Esophagus squamous epithelium (tissue), 5 donors: ENCODE data around the gene VTN. TPM values are rescaled to one million over a fixed set of nuclear protein-coding genes. Genes with fewer than 3 reads are reported as not detected.
"Not testable (repeated sequence)": the region's sequence is repeated elsewhere in the genome, so short reads cannot be mapped to it uniquely, and the experiment has no call there.

Experiments
- DNase-seq: peaks from one replicate; lab custom pipeline; 2025; lab: John Stamatoyannopoulos, UW
- H3K27ac ChIP-seq, 4 donors: fragments of 200-600 bp; sonication (generic); one replicate each; pipeline ENCODE4 v1.5.1; 2016 to 2019; ENCODE audit warnings: mild to moderate bottlenecking in 1 of 4
- H3K27me3 ChIP-seq, 4 donors: fragments of 200-600 bp; sonication (generic); 1 replicate in 3 of 4; 2 replicates in 1 of 4; pipeline versions ENCODE4 v1.5.1 to v1.6.0; 2017 to 2021; ENCODE audit warnings: antibody characterized with exemption in 1 of 4
- H3K36me3 ChIP-seq, 3 donors: fragments of 200-600 bp; sonication (generic); one replicate each; pipeline ENCODE4 v1.5.1; 2016 to 2019
- H3K4me1 ChIP-seq, 3 donors: fragments of 200-600 bp; sonication (generic); one replicate each; pipeline ENCODE4 v1.5.1; 2017 to 2019
- H3K4me3 ChIP-seq, 4 donors: fragments of 200-600 bp; sonication (generic); 1 replicate in 3 of 4; 2 replicates in 1 of 4; pipeline ENCODE4 v1.5.1; 2016 to 2019; ENCODE audit warnings: mild to moderate bottlenecking in 2 of 4, moderate library complexity in 1 of 4
- H3K9me3 ChIP-seq, 3 donors: fragments of 200-600 bp; sonication (generic); one replicate each; pipeline ENCODE4 v1.5.1; 2016 to 2019
- POLR2A ChIP-seq, 4 donors: fragments of 450-650 bp; IDR thresholded peaks; one replicate each; pipeline ENCODE4 v1.6.1; 2017; ENCODE audit warnings: antibody characterized with exemption in 4 of 4, mild to moderate bottlenecking in 4 of 4, moderate library complexity in 3 of 4
- WGBS, 2 donors: methylation state at CpG; one replicate each; pipeline ENCODE4 v1.1.5; 2018; 5-methylcytosine and 5-hydroxymethylcytosine counted together
- intact Hi-C: fragments of 100-400 bp; cut with DNase I; formaldehyde crosslinking; loops from one replicate; pipeline ENCODE4 v1.15.0; 2022
- total RNA-seq, 4 donors: library from RNA; depleted of rRNA; stranded (reverse); fragments of >200 nt; gene quantifications; one replicate each; pipeline ENCODE4 v1.1.0, GENCODE V29; 2016
- TF ChIP-seq, protein P1 (sequence below), 6 experiments: fragments of 450-650 bp in 4 of 6; fragments of 200-600 bp in 2 of 6; sonication (generic) in 2 of 6; IDR thresholded peaks; one replicate each; pipeline ENCODE4 v1.5.1; 2016 to 2019; ENCODE audit warnings: antibody characterized with exemption in 6 of 6, mild to moderate bottlenecking in 4 of 6, moderate library complexity in 4 of 6
- donor health status: DM: yes; HTN: yes; CAD: no.

Gene VTN
- total RNA-seq, 4 donors from 2014 or later, result 0.19 TPM; not detected in 3

DNA sequence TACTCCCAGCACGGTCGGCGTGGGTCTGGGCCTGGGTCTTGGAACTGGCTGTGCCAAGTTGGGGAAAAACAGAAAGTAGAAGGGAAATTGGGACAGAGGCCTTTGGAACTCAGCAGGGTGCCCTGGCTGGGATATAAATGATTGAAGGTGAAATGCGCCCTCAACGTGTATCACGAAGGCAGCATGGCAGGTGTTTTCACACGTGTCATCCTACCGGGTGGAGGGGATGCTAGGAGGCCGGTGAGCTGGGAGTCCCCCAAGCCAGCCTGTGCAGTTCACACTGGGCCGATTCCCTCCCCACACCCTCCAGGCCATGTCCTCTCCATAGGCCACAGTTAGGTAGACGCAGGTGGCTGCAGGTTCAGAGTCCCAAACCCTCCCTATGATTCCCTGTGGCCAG lies 28.6 kb downstream of the VTN start:
- 91 to 92% methylated on average over 4 to 10 of the region's 11 CpGs for WGBS, 2 donors
- Histone ChIP-seq H3K9me3 (no peaks in the 10 kb centered on the region), H3K4me1 (peaks cover 13 to 51% (median 29%) of the 10 kb centered on the region in 3 donors), H3K4me3 (no peak overlapping the region), H3K27ac (no peak overlapping the region), H3K36me3 (peaks cover 28 to 71% (median 58%) of the 10 kb centered on the region in 3 donors), H3K27me3 (no peaks in the 10 kb centered on the region)
- intact Hi-C loops, result no loop called here
- DNase-seq, result no peak
- TF ChIP-seq, protein P1, sequence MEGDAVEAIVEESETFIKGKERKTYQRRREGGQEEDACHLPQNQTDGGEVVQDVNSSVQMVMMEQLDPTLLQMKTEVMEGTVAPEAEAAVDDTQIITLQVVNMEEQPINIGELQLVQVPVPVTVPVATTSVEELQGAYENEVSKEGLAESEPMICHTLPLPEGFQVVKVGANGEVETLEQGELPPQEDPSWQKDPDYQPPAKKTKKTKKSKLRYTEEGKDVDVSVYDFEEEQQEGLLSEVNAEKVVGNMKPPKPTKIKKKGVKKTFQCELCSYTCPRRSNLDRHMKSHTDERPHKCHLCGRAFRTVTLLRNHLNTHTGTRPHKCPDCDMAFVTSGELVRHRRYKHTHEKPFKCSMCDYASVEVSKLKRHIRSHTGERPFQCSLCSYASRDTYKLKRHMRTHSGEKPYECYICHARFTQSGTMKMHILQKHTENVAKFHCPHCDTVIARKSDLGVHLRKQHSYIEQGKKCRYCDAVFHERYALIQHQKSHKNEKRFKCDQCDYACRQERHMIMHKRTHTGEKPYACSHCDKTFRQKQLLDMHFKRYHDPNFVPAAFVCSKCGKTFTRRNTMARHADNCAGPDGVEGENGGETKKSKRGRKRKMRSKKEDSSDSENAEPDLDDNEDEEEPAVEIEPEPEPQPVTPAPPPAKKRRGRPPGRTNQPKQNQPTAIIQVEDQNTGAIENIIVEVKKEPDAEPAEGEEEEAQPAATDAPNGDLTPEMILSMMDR (IDR thresholded peaks at IDR 0.05), result no peak
- TF ChIP-seq POLR2A (IDR thresholded peaks at IDR 0.05), result no peak

DNA sequence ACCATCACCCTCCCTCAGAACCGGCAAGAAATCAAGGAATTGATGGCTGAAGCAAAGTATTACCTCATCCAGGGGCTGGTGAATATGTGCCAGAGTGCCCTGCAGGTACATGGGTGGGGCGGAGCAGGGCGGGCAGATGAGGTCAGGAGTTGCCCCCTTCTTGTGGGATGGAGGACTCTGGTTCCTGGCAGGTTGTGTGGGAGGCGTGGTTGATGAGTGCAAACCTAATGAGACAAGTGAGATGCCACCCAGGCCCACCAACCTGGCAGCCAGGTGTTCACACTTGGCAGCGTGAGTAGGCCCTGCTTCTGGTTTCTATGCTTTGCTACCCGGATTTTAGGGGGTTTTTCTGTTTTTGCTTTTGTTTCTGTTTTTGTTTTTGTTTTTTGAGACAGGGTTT lies 29.7 kb downstream of the VTN start:
- Histone ChIP-seq H3K27ac (no peak overlapping the region), H3K4me1 (peaks cover 19 to 54% (median 29%) of the 10 kb centered on the region in 3 donors), H3K9me3 (no peaks in the 10 kb centered on the region), H3K36me3 (peaks cover 28 to 60% (median 49%) of the 10 kb centered on the region in 3 donors), H3K4me3 (no peak overlapping the region), H3K27me3 (no peaks in the 10 kb centered on the region)
- intact Hi-C loops, result no loop called here
- 72 to 78% methylated on average over 5 to 6 of the region's 6 CpGs for WGBS, 2 donors
- no peak for DNase-seq
- TF ChIP-seq, protein P1 (IDR thresholded peaks at IDR 0.05), result no peak
- no peak for TF ChIP-seq POLR2A (IDR thresholded peaks at IDR 0.05)

GRCh38 chr17:28339431-28339830 lies 30.7 kb downstream of the VTN start:
- intact Hi-C loops, result no loop called here
- H3K9me3 ChIP-seq, result no peaks in the 10 kb centered on the region
- H3K27me3 ChIP-seq, result no peaks in the 10 kb centered on the region
- H3K4me1 ChIP-seq, result peaks cover 24 to 59% (median 34%) of the 10 kb centered on the region in 3 donors
- WGBS, 2 donors, result 70 to 77% methylated on average over 12 of the region's 15 CpGs
- TF ChIP-seq, protein P1 (IDR thresholded peaks at IDR 0.05), result no peak
- TF ChIP-seq POLR2A (IDR thresholded peaks at IDR 0.05), result no peak
- H3K4me3 ChIP-seq, result peak overlapping the region in 1 of 4 donors; percentile 7
- H3K36me3 ChIP-seq, result peaks cover 26 to 50% (median 40%) of the 10 kb centered on the region in 3 donors
- no peak for DNase-seq
- peak overlapping the region in 3 of 4 donors; percentile 49 to 99 (median 62) for H3K27ac ChIP-seq

GRCh38 chr17:28338769-28339212 lies 31.3 kb downstream of the VTN start:
- peaks cover 23 to 44% (median 34%) of the 10 kb centered on the region in 3 donors for H3K36me3 ChIP-seq
- H3K27me3 ChIP-seq, DNase-seq, H3K9me3 ChIP-seq, intact Hi-C loops: not testable (repeated sequence)
- H3K4me1 ChIP-seq, result peaks cover 27 to 65% (median 41%) of the 10 kb centered on the region in 3 donors
- 24 to 65% methylated on average over 2 to 8 of the region's 8 CpGs for WGBS, 2 donors
- peak overlapping the region; percentile 49 to 99 (median 68) for H3K27ac ChIP-seq
- H3K4me3 ChIP-seq, result peak overlapping the region in 1 of 4 donors; percentile 6

DNA sequence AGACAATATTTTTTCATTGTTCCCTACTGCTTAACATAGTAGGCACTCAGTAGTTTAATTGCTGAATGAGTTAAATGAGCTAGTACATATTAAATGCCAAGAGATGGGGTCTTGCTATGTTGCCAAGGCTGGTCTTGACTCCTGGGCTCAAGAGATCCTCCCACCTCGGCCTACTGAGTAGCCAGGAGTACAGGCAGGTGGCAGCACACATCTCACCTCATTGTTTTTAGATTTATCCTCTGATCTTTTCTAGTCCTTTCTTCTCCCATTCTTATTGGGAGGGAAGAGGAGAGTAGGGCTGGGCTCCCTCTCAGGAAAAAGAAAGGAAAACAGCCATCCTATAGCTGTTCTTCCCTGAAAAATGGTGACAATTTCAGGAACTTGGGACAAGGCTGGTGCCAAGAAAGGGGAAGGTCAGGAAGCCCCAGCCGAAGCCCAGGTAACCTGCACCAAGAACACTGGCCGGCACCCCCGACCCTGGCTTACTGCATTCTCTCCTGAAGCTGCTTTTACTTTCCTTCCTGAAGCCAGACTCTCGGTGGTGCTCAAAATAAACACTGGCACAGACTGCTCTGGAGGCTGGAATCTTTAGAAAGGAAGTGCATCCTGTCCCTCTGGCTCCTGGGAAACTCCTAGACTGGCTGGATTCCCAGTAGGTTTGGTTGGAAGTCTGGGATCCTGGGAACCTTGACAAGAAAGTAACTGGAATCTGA lies 31.9 kb downstream of the VTN start:
- Histone ChIP-seq H3K27ac (peak overlapping the region; percentile 34 to 99 (median 68)), H3K36me3 (peaks cover 23 to 38% (median 31%) of the 10 kb centered on the region in 3 donors), H3K27me3 (no peaks in the 10 kb centered on the region), H3K4me3 (peak overlapping the region in 1 of 4 donors; percentile 6), H3K4me1 (peaks cover 27 to 68% (median 42%) of the 10 kb centered on the region in 3 donors), H3K9me3 (no peaks in the 10 kb centered on the region)
- TF ChIP-seq, protein P1 (IDR thresholded peaks at IDR 0.05), result no peak
- no peak for TF ChIP-seq POLR2A (IDR thresholded peaks at IDR 0.05)
- WGBS, 2 donors, result 48 to 61% methylated on average over 4 to 5 of the region's 5 CpGs
- intact Hi-C loops, result no loop called here
- DNase-seq, result no peak
